Dendritic cell treated with granulocyte-macrophage colony-stimulating factor and Interleukin-4, amounts not matched to agents 40 ng/mL and 50 ng/mL, for 4 days (primary cell): ENCODE results near the gene PLPPR5.

Source experiments
- H3K27ac Mint-ChIP-seq: one replicate; pipeline ENCODE4 v1.8.0; 2022; ENCODE audit warnings: mild to moderate bottlenecking, mixed read lengths
- H3K27me3 Mint-ChIP-seq: one replicate; pipeline ENCODE4 v1.8.0; 2022; ENCODE audit warnings: mild to moderate bottlenecking, mixed read lengths
- H3K36me3 Mint-ChIP-seq: one replicate; pipeline ENCODE4 v1.8.0; 2022; ENCODE audit warnings: low read depth, mixed read lengths
- H3K4me1 Mint-ChIP-seq: one replicate; pipeline ENCODE4 v1.8.0; 2022; ENCODE audit warnings: low read depth, mixed read lengths
- H3K4me3 Mint-ChIP-seq: one replicate; pipeline ENCODE4 v1.8.0; 2022; ENCODE audit warnings: mild to moderate bottlenecking, moderate library complexity, mixed read lengths
- H3K9me3 Mint-ChIP-seq: one replicate; pipeline ENCODE4 v1.8.0; 2022; ENCODE audit warnings: mixed read lengths
- intact Hi-C: fragments of 100-400 bp; cut with micrococcal nuclease; formaldehyde crosslinking; loops from one replicate; pipeline ENCODE4 v1.15.0; 2022

The PLPPR5 gene

DNA sequence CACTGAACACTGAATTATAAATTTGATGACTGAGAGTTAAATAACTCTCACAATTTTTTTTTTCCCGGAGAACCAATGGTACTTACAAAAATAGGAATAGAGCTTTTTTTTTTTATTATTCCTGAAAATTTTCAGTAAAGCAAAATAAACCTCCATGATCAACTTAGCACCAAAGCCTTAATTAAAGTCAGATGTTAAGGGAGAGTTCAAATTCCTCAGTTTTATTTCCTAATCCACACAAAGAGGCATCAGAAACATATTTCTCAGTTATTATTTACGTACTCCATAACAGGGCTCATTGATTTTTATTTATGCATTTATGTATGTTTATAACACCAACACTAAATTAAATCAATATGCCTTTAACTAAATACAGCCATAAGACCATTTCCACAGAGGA lies 55.5 kb downstream of the PLPPR5 start:
- intact Hi-C loops: no loop called here
- H3K9me3 Mint-ChIP-seq: no peaks in the 10 kb centered on the region
- H3K27me3 Mint-ChIP-seq: no peaks in the 10 kb centered on the region
- H3K4me3 Mint-ChIP-seq: no peak overlapping the region
- no peak overlapping the region for H3K27ac Mint-ChIP-seq
- H3K36me3 Mint-ChIP-seq: no peaks in the 10 kb centered on the region
- no peaks in the 10 kb centered on the region for H3K4me1 Mint-ChIP-seq

DNA sequence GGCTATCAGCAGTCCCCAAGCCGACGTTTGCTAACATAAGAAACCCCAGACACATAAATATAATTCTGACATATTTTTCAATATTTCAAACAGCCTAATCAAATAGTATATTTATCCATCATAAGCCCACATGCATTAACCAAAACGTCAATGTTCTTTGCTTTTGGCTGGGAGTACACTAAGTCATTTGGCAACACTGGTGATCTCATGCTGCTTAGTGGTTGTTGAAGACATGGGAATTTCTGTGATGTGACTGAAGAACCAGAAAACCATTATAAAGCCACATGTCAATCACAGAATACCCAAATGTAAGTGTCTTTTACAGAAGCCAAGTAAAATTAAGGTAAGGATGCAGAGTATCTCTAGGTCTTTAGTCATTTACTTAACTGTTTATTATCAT lies 57.6 kb downstream of the PLPPR5 start:
- Mint-ChIP-seq H3K27ac (no peak overlapping the region), H3K9me3 (no peaks in the 10 kb centered on the region), H3K4me1 (no peaks in the 10 kb centered on the region), H3K27me3 (no peaks in the 10 kb centered on the region), H3K4me3 (no peak overlapping the region), H3K36me3 (no peaks in the 10 kb centered on the region)
- intact Hi-C loops: no loop called here

DNA sequence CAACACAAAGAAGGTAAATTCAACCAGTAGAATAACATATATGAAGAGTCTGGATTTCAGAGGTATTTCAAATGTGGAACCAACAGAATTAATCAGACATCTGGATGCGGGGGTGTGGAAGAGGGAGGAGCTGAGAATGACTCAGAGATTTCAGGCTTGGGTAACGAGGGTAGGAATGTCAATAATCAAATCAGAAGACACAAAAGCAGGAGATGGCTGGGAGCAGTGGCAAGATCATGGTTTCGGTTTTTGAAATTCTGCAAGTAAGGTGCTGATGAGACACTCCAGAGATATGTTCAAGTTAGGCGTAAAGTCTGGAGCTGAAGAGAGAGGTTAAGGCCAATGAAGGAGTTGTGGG lies 64.0 kb downstream of the PLPPR5 start:
- Mint-ChIP-seq H3K27me3 (no peaks in the 10 kb centered on the region), H3K9me3 (no peaks in the 10 kb centered on the region), H3K4me1 (no peaks in the 10 kb centered on the region), H3K4me3 (no peak overlapping the region), H3K36me3 (no peaks in the 10 kb centered on the region), H3K27ac (no peak overlapping the region)
- intact Hi-C loops: no loop called here

DNA sequence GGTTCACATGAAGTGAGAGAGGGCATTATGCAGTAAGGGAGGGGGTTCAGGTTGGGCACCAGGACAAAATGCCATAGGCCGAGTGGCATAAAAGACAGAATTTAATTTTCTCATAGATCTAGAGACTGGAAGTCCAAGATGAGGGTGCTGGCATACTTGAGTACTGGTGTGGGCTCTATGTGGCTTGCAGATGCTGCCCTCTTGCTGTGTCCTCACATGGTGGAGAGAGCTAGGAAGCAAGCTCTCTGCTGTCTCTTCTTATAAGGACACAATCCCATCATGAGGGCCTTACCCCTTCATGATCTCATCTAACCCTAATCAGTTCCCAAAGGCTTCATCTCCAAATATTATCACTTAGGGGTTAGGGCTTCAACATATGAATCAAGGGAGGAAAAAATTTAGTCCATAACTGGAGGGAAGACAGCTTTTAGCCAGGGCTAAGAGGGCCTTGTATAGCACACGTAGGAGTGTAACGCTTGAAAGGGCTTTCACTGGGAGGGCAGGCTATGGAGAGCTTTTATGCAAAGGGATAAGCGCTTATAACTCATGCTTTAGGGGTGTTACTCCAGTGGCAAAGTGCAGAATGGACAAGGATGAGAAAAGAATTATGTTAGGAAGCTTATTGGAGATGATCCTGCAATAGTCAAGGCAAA lies 64.5 kb downstream of the PLPPR5 start:
- Mint-ChIP-seq H3K27me3 (no peaks in the 10 kb centered on the region), H3K27ac (no peak overlapping the region), H3K9me3 (no peaks in the 10 kb centered on the region), H3K36me3 (no peaks in the 10 kb centered on the region), H3K4me1 (no peaks in the 10 kb centered on the region), H3K4me3 (no peak overlapping the region)
- intact Hi-C loops: no loop called here

DNA sequence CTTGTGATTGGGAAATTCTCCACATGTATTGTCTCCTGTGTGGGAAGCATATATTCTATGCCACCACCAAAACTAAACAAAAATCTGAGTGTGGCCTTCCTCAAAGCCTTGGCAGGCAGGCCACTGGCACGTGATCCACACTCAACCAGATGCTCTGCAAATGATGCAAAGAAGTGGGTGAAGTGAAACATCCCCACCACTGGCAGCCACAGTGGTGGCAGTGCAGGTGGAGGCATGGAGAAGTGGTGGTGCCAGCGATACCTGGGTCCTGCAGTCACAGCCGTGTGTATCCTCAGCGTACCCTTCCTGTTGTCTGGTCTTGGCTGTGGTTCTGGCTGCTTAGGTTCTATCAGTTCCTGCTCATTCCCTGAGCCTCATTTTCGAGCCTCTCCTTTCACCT lies 65.2 kb downstream of the PLPPR5 start:
- no peaks in the 10 kb centered on the region for H3K27me3 Mint-ChIP-seq
- H3K27ac Mint-ChIP-seq: no peak overlapping the region
- no peak overlapping the region for H3K4me3 Mint-ChIP-seq
- H3K4me1 Mint-ChIP-seq: no peaks in the 10 kb centered on the region
- no peaks in the 10 kb centered on the region for H3K36me3 Mint-ChIP-seq
- H3K9me3 Mint-ChIP-seq: no peaks in the 10 kb centered on the region
- intact Hi-C loops: no loop called here

DNA sequence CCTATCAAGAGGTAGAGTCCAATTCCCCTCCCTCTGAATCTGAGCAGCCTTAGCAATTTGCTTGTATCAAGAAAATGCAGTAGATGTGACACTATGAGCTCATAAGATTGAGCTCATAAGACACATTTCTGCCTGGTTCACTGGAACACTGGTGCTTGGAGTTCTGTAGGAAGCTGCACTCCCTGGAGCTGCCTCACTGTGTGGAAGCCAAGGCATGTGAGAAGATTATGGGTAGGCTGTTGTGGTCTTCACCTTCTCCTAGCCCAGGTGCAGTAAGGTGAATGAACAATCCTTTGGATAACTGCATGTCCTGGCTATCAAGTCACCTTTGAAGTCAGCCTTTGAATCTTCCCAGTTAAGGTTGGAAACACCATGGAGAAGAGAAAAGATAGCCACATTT lies 67.3 kb downstream of the PLPPR5 start:
- H3K27me3 Mint-ChIP-seq: no peaks in the 10 kb centered on the region
- H3K4me3 Mint-ChIP-seq: no peak overlapping the region
- H3K27ac Mint-ChIP-seq: no peak overlapping the region
- no peaks in the 10 kb centered on the region for H3K36me3 Mint-ChIP-seq
- intact Hi-C loops: no loop called here
- no peaks in the 10 kb centered on the region for H3K9me3 Mint-ChIP-seq
- no peaks in the 10 kb centered on the region for H3K4me1 Mint-ChIP-seq

DNA sequence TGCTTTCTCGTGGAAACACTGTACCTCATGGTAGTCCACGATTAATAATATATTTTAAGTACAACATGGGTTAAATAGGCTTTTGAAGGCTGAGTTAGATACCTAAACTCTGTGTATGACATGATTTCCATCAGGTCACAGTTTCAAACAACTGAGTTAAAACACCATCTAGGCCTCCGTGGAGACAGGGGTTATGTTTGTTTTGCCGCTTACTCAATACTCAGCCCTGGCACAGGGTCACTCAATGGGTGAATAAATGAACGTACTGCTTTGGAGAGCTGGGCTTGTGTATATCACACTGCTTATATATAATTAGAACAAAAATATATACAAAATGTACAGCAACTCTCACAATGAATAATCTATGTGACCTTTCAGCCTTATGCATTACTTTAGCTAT lies 72.5 kb downstream of the PLPPR5 start:
- Mint-ChIP-seq H3K9me3 (no peaks in the 10 kb centered on the region), H3K36me3 (no peaks in the 10 kb centered on the region), H3K27ac (no peak overlapping the region), H3K4me1 (no peaks in the 10 kb centered on the region), H3K4me3 (no peak overlapping the region), H3K27me3 (no peaks in the 10 kb centered on the region)
- intact Hi-C loops: no loop called here

DNA sequence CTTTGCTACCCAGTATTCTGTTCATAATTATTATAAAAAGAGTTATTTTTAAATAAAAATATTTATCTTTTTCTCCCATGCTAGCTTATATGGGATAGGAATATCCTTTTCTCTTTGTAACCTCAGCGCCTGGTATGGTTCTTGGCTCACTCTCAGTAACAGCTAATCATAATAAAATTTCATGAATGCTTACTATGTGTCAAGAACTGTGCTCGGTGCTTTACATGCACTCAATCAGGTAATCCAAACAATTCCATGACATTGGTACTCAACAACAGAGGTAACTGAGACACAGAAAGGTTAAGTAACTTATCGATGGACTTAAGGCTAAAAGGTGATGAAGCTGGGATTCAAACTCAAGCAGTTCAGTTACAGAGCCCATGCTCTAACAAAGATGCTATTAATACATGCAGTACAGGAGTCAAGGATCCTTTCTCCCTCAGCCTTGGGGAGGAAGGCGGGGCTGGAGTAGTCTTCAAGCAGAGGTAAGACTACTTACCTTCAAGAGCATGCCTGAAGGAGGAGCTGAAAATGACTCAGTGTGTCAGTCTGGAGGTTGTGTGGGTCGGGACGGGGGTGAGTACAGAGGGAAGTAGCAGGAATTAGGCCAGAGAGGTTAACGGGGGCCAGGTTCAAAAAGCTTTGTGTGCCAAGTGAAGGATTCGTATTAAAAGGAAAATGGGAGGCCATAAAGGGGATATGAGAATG lies 73.4 kb downstream of the PLPPR5 start:
- Mint-ChIP-seq H3K4me3 (no peak overlapping the region), H3K9me3 (no peaks in the 10 kb centered on the region), H3K27me3 (no peaks in the 10 kb centered on the region), H3K27ac (no peak overlapping the region), H3K36me3 (no peaks in the 10 kb centered on the region), H3K4me1 (no peaks in the 10 kb centered on the region)
- intact Hi-C loops: no loop called here

DNA sequence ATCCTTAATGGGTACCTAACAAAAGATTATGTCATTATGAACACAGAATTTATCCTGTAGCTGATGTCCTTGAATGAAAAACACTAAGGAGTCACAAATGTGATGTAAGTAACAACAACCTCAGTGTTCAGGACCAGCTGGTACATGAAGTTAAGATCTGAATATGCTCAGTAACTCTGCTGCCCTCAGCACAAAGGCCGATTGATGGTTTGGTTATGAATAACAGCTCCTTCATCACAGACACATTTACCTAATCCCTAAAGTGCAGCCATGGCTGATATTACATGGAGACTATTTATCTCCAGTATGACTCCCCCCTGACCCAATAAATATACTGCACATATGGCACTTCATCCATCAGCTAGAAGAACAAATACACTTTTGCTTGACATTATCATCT lies 75.2 kb downstream of the PLPPR5 start:
- Mint-ChIP-seq H3K9me3 (no peaks in the 10 kb centered on the region), H3K36me3 (no peaks in the 10 kb centered on the region), H3K27me3 (no peaks in the 10 kb centered on the region), H3K4me1 (no peaks in the 10 kb centered on the region), H3K4me3 (no peak overlapping the region), H3K27ac (no peak overlapping the region)
- intact Hi-C loops: no loop called here

DNA sequence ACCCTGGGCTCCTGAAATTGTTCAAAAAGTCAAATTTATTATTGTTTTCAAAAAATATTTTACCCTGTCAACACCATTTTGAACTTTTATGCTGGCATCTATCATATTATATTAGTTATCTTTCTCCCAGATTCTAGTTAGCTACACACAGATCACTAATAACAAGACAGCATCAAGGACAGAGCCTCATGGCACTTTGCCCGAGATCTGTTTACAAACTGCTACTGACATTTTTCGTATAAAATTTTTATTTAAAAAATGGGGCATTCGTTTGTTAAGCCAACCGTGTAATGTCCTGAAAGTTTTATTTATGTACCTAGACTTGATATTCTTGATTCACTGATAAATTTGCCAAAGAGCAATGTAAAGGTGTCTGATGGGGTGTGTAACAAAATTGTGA lies 78.1 kb downstream of the PLPPR5 start:
- no peaks in the 10 kb centered on the region for H3K36me3 Mint-ChIP-seq
- intact Hi-C loops: no loop called here
- no peaks in the 10 kb centered on the region for H3K4me1 Mint-ChIP-seq
- no peak overlapping the region for H3K4me3 Mint-ChIP-seq
- no peak overlapping the region for H3K27ac Mint-ChIP-seq
- no peaks in the 10 kb centered on the region for H3K9me3 Mint-ChIP-seq
- no peaks in the 10 kb centered on the region for H3K27me3 Mint-ChIP-seq

DNA sequence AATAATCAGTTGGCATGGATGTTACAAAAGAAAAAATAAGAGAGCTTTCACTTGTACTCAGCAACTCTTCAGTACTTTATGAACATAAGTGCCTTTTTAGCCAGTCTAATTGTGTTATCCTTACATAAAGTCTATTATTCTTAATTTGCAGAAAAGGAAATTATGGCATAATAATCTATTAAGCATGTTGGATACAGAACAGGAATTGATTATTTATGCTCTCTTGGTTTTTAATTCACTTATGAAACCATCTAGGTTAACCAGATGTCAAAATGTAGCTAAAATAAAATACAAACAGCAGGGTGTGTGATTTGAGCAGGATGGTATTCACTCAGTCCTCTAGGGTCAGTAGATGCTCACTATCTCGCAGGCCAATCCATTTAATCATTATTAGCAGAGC lies 79.7 kb downstream of the PLPPR5 start:
- intact Hi-C loops: no loop called here
- Mint-ChIP-seq H3K27me3 (no peaks in the 10 kb centered on the region), H3K36me3 (no peaks in the 10 kb centered on the region), H3K4me1 (no peaks in the 10 kb centered on the region), H3K4me3 (no peak overlapping the region), H3K9me3 (no peaks in the 10 kb centered on the region), H3K27ac (no peak overlapping the region)

DNA sequence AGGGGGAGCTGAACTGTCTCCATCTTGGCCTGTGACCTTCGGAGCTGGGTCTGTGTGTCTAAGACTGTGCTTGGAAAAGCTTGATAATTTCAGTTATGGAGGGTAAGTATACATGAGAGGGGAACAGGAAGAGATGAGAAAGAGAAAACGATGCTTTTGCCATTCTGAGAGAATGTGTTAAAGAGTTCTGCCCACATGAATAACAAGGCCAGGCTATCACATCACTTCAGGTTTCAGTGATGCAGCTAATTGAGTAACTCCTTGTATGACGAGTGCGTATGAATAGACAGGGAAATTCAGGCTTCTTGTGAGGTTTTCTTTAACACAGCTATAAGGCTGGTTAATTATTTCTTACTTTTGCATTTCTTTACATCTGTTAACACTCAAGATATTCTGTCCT lies 81.0 kb downstream of the PLPPR5 start:
- Mint-ChIP-seq H3K36me3 (no peaks in the 10 kb centered on the region), H3K9me3 (no peaks in the 10 kb centered on the region), H3K27ac (no peak overlapping the region), H3K4me1 (no peaks in the 10 kb centered on the region), H3K4me3 (no peak overlapping the region), H3K27me3 (no peaks in the 10 kb centered on the region)
- intact Hi-C loops: no loop called here

DNA sequence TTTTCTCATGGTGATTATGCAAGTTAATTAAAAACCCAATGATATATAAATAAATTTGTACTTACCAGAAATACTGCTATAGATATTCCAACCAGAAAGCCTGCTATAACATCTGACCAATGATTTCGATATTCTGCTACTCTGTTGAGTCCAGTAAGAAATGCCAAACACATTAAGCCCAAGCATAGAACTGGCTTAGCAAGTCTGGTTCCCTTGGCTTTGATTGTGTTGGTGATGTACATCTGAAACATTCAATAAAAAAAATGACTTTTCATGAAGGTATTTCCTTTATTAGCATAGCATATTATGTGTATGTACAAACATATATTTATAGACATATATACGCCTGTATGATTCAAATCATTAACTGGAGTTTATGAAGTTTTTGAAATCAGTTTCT lies 82.8 kb downstream of the PLPPR5 start:
- Mint-ChIP-seq H3K4me3 (no peak overlapping the region), H3K36me3 (no peaks in the 10 kb centered on the region), H3K4me1 (no peaks in the 10 kb centered on the region), H3K27ac (no peak overlapping the region), H3K9me3 (no peaks in the 10 kb centered on the region), H3K27me3 (no peaks in the 10 kb centered on the region)
- intact Hi-C loops: no loop called here

DNA sequence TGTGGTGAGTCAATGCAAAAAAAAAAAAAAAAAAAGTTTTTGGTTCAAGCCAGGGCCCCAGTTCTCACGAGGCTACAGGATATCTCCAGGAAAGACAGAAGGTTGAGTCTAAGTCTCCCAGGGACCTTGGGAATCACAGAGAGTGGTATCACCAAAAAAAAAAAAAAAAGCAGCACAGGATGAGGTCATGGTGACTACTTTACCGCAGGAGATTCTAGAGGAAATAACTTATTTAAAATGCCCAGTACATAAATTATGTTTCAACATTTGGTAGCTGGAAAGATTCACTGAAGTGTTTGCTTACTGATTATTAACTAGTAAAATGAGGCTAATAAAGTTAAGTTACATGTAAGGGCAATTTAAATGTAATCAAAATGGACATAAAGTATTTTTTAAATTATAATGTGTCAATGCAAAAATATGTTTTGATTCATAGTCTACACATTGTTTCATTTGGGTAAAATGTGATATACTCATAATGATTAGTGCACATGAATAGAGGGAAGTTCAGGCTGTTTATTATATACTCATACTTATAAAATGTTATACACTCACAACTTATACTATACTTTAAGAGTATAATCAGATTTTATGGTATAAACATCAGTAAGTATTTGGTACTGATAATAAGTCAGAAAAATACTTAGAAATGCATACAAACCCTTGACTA lies 84.1 kb downstream of the PLPPR5 start:
- H3K9me3 Mint-ChIP-seq: no peaks in the 10 kb centered on the region
- no peaks in the 10 kb centered on the region for H3K4me1 Mint-ChIP-seq

DNA sequence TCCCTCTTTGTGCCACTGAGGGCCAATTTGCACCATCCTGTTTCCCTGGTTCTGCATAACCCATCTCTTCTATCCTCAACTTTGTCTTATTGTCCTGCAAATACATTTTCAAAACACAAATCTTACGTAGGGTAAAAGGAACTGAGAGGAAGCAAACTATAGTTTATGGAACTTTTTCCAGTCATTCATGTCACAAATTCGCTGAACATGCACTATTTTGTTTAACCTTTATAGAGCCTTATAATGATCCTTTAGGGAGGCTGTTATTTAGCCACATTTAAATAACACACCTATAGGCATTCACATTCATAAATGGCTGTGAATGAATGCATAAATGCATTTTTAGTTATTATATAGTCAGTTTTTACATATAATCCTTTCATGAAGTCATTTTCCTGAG lies 85.0 kb downstream of the PLPPR5 start:
- intact Hi-C loops: no loop called here

More for the DNA sequence above, 84.1 kb downstream of the PLPPR5 start:
- no peaks in the 10 kb centered on the region for H3K36me3 Mint-ChIP-seq
- intact Hi-C loops: no loop called here
- H3K4me3 Mint-ChIP-seq: no peak overlapping the region
- H3K27me3 Mint-ChIP-seq: no peaks in the 10 kb centered on the region
- H3K27ac Mint-ChIP-seq: no peak overlapping the region

More for the DNA sequence above, 85.0 kb downstream of the PLPPR5 start:
- no peaks in the 10 kb centered on the region for H3K36me3 Mint-ChIP-seq
- no peak overlapping the region for H3K27ac Mint-ChIP-seq
- H3K9me3 Mint-ChIP-seq: no peaks in the 10 kb centered on the region
- H3K27me3 Mint-ChIP-seq: no peaks in the 10 kb centered on the region
- no peaks in the 10 kb centered on the region for H3K4me1 Mint-ChIP-seq
- H3K4me3 Mint-ChIP-seq: no peak overlapping the region
